Esophagus squamous epithelium (tissue), 4 donors: ENCODE data around the gene HHIPL1.

Source experiments
- CTCF ChIP-seq, 6 experiments: fragments of 450-650 bp in 4 of 6; fragments of 200-600 bp in 2 of 6; sonication (generic) in 2 of 6; IDR thresholded peaks; one replicate each; pipeline ENCODE4 v1.5.1; 2016 to 2019; ENCODE audit warnings: antibody characterized with exemption in 6 of 6, mild to moderate bottlenecking in 4 of 6, moderate library complexity in 4 of 6
- POLR2A ChIP-seq, 4 donors: fragments of 450-650 bp; IDR thresholded peaks; one replicate each; pipeline ENCODE4 v1.6.1; 2017; ENCODE audit warnings: antibody characterized with exemption in 4 of 4, mild to moderate bottlenecking in 4 of 4, moderate library complexity in 3 of 4

DNA sequence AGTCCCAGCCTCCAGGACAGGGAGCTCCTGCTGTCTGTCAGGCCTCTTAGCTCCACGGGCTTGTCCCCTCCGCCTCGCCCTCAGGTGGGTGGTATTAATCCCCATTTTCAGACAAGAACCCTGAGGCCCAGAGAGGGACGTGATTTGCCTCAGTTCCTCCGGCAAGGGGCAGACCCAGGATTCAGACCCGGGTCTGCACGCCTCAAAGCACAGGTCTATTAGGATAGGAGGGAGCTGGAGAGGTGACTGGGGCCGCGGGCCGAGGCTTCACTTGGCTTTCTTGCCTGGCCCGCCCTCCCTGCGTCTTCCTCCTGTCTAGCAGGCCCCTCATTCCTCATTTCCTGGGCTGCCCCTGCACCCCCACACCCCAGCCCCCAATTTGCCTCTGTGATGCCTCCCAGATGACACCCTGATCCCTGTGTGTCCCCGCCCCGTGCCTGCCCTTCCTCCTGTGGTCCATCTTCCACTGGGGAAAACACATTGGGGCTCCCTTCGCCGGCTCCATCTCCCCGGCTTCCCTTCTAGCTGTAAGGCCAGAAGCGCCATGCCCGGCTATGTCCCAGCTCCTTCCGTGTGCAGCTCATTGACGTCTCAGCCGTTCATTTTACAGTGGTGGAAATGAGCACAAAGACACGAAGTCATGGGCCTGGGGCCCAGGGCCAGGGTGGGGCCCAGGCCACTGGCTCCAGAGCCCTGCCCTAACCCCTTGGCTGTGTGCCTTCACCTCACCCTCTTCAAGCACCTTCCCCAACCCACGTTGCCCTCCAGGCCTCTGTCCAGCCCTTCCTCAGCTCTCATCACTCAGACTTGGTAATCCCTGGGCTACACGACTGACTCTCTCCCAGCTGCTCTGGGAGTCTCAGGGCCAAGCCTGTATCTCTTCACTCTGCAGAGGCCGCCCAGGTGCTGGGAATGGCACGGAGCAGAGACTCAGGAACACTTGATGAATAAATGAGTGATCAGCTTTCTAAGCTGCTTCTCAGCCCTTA lies 23.7 kb downstream of the HHIPL1 start:
- no peak for TF ChIP-seq CTCF (IDR thresholded peaks at IDR 0.05)
- TF ChIP-seq POLR2A (IDR thresholded peaks at IDR 0.05), result no peak
